ENCODE measurements around the gene NEU2.

Gene NEU2

DNA sequence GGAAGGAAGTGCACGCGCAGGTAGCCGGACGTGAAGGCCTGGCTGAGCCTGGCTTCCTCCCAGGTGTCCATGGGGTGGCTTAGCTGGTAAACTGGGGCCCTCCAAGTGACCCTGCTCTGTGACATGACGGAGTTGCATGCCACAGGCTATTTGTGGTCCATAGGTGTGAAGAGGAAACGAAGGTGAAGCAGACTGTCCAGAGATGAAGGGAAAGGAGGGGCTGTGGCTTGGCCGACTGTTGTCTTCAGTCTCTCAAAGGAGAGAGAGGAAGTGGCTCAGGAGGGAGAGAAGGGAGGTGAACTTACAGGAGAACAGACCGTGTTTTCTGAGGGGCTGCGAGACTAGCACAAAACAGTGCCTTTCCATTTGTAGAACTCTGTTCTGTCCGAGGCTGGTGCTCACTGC, 47.0 kb downstream of the NEU2 start:
- DNase-seq (ENCODE audit: low read depth) = no peak

DNA sequence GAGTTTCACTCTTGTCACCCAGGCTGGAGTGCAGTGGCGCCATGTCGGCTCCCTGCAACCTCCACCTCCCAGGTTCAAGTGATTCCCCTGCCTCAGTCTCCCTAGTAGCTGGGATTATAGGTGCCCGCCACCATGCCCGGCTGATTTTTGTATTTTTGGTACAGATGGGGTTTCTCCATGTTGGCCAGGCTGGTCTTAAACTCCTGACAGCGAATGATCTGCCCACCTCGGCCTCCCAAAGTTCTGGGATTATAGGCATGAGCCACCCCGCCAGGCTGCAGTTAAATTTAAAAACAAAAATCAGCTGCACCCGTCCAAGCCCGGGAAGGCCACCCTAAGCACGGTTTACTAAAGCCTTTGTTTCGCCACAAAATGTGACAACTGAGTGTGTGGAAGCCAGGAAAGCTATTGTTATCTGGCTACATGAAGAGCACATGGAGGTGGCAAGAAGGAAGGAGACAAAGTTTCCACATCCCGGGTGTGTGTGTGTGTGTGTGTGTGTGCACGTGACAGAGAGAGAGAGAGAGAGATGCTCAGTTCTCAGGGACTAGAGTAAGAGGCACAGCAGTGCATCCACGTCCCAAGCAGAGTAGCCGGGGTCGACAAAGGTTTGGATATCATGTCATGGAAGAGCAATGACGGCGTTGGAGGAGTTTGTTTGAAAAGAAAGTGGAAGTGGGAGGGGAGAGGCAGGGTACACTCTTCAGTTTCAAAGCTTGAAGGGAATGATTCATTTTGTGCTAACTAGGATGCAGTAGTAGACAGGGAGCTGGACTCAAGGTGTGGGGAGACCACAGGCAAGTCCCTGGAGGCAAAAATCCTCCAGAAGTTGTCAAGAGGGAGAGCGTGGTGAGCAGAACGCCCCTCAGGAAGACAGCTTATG, 47.7 kb downstream of the NEU2 start:
- no peak for DNase-seq (ENCODE audit: low read depth)

DNA sequence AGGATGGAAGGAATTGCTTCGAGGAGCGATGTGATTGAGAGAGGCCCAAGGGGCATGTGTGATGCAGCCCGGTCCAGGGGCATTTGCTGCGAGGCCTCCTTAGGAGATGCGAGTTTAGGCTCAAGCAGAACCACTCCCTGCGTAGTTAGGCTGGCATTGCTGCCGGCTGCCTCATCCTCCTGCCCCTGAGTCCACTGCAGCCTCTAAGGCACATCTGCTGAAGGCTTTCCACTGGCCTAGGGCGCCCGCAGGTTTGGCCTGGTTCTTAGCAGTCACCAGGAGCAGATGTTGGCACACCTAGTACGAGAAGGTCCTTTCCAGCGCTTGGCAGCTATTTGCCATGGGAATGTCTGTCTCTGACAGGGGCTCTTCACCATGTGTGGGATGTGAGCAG, 48.4 kb downstream of the NEU2 start:
- DNase-seq (ENCODE audit: low read depth) = no peak

DNA sequence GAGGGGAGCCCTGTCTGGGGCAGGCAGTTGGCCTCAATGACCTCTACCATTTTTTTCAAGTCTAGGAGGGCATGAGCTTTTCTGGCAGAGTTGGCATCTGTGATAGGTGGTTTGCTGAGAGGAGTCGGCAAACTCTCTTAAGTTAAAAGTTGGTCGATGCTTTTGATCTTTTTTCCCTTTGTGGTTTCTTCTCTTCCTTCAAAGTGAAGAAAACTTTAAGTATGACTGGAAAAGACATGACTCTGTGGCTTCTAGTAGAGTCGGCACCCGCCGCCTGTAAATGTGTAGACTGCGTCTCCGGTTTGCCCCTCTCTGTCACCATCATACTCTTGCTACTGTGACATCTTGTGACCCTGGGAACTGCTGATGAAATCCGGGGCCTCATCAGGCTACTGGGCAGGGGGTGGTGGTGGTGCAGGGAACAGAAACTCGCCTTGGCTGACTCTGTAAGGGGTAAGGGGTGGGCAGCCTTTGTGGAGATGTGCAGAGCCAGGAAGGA, 48.8 kb downstream of the NEU2 start:
- DNase-seq (ENCODE audit: low read depth) = no peak

DNA sequence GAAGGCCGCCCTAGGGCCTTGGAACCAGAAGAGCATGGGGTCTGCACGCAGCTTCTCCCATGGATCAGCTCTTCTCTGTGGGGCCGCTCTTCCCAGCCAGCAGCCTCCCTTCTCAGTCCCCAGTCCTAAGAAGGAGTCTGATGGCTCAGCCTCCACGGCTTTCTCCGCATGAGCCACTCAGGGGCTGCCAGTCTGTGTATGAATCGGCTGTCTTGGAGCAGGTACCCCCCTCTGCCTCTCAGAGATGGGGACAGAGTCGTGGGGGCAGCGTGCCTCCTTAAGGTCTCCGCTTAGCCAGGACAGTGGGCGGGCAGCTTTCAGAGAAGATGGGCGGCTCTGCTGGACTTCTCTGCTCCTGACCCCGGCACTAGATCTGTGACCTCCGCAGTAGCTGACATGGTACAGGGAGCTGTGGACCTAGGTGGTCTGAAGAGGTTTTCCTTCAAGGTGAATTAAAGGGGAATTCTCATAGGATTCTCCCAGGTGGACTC, 49.3 kb downstream of the NEU2 start:
- no peak for DNase-seq (ENCODE audit: low read depth)

DNA sequence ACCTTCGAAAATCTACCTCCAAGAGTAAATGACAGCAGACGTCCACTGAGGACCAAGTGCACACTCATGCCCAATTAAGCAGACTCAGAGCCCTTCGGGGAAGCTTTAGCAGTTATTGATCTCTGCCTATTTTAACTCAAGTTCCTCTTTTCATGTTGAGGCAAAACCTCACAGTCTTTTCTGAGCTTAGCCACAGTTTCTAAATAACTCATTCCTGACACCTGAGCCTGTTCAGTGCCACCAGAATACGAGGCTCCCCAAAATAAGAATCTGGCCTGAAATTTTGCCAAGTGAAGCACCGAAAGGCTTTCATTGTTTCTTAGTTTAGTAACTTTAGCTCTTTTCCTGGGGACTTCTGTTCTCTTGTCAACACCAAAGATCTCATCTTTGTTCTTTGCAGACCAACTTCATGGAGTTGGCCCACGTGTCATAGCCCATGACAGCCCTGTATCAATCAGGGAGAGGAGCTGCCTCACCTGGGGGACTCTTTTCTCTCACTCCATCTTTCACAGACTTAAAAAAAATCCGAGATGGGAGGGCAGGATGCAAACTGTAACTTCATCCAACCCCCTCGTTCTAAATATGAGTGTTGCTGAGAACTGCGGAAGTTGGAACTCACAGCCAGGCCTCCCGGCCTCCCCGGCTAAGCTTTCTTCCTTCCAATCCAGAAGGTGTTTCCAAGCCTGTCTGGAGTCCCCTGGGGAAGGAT, 49.9 kb downstream of the NEU2 start:
- DNase-seq (ENCODE audit: low read depth) = no peak

DNA sequence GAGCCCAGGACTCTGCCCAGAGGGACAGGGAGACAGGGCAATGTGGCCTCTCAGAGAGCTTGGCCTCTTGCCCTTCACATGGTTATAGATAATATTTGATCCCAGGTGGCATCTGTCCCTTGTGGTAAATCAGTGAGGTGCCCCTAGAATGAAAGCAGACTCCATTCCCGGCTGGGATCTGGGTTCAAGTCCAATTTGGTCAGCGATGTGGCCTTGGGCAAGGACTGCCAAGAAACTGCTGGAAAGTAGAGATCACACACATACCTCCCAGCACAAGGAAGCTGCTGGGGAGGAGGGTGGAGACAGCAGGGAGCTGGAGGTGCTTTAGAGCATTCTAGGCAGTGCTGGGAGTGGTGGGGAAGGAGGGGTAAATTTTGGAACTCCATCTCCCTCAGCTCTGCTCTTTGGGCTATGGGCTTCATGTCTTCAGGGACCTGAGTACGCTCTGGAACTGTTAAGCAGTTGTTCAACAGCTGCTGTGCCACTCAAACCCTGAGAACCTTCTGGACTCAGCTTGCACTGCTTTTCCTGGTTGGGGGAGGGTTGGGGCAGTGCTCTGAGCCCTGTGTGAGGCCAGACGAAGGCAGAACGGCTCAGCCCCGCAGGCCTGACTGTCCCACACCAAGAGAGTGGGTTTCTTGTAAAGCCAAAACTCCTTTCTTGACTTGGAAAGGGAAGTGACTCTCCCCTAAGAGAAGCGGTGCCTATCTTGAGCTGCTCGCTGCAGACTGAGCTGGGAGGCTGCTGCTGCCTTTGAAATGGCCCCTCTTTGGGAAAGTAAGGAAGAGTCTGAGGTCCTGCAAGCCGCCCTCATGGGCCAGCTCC, 50.7 kb downstream of the NEU2 start:
- DNase-seq (ENCODE audit: low read depth) = no peak

DNA sequence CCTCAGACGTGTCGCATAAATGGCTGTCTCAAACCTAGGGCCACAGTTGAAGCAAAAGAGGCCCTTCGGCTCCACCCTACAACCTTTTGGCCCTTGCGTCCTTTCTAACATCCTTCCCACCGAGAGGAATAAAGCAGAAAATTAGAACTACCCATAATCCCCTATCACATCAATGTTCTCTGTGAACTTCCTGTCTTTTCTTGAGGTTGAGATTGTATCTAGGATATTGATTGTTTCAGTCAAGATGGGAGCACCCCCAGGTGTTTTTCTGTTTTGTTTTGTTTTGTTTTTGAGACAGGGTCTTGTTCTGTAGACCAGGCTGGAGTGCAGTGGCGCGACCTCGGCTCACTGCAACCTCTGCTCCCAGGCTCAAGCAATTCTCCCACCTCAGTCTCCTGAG, 51.3 kb downstream of the NEU2 start:
- DNase-seq (ENCODE audit: low read depth) = no peak

DNA sequence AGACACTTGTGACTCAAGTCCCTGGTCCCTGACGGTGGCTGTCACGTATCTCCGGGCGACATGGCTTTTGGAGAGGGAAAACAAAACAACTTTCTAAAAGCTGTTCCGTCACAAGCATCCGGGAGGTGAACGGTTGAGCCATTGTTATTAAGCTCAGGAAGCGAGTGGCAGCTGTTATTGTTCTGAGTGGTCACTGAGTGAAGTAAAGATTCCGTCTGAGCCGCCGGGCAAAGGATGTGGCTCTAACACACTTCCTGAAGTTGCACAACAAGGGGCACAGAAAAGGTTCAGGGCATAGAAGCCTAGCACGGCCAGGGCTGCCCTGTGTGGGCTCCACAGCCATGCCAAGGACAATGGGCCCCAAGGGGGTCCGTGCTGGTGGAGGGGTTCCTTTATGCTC, 52.0 kb downstream of the NEU2 start:
- DNase-seq (ENCODE audit: low read depth) = no peak

Measured in amniotic epithelial cell (primary cell).